Activated B cell treated with CpG ODN at 0.5 μM for 24 hours (primary cell): ENCODE results near the gene TMEM41A. TPM values are rescaled to one million over a fixed set of nuclear protein-coding genes. Genes with fewer than 3 reads are reported as not detected.

ENCODE experiments used
- ATAC-seq: fragments of 200-7000 bp; cut with Tn5 transposase; one replicate; pipeline ENCODE4 v1.10.0; 2021; ENCODE audit warnings: low read depth, mild to moderate bottlenecking, moderate library complexity
- CTCF ChIA-PET: fragments of 350-600 bp; sonication (Branson Sonifier 250); formaldehyde crosslinking; loops from one replicate; lab custom pipeline; 2021; ENCODE audit warnings: antibody characterized with exemption; lab: Charles Lee
- POLR2A ChIA-PET: fragments of 350-600 bp; sonication (Branson Sonifier 250); formaldehyde crosslinking; loops from one replicate; lab custom pipeline; 2021; ENCODE audit warnings: antibody characterized with exemption; lab: Charles Lee
- DNase-seq: peaks from one replicate; pipeline ENCODE4 v3.0.0; 2022
- H3K27ac Mint-ChIP-seq: one replicate; pipeline ENCODE4 v1.8.0; 2020; ENCODE audit warnings: mixed read lengths
- H3K27me3 Mint-ChIP-seq: one replicate; pipeline ENCODE4 v1.8.0; 2021; ENCODE audit warnings: mixed read lengths
- H3K36me3 Mint-ChIP-seq: one replicate; pipeline ENCODE4 v1.8.0; 2021; ENCODE audit warnings: low read depth, mixed read lengths
- H3K4me1 Mint-ChIP-seq: one replicate; pipeline ENCODE4 v1.8.0; 2021; ENCODE audit warnings: mixed read lengths
- H3K4me3 Mint-ChIP-seq: one replicate; pipeline ENCODE4 v1.8.0; 2020; ENCODE audit warnings: mild to moderate bottlenecking, mixed read lengths
- H3K9me3 Mint-ChIP-seq: one replicate; pipeline ENCODE4 v1.8.0; 2020; ENCODE audit warnings: mixed read lengths
- CTCF ChIP-seq: fragments of 200-600 bp; IDR thresholded peaks from one replicate; pipeline ENCODE4 v1.8.0; 2022; ENCODE audit warnings: antibody characterized with exemption, mild to moderate bottlenecking
- intact Hi-C: fragments of 100-400 bp; cut with micrococcal nuclease; formaldehyde crosslinking; loops from one replicate; pipeline ENCODE4 v1.15.1; 2024
- total RNA-seq: library from RNA; stranded (reverse); gene quantifications from 2 replicates; pipeline ENCODE4 v1.2.3, GENCODE V29; 2022

The TMEM41A gene
- total RNA-seq, 1 donor from 2014 or later: 23.3 TPM

DNA sequence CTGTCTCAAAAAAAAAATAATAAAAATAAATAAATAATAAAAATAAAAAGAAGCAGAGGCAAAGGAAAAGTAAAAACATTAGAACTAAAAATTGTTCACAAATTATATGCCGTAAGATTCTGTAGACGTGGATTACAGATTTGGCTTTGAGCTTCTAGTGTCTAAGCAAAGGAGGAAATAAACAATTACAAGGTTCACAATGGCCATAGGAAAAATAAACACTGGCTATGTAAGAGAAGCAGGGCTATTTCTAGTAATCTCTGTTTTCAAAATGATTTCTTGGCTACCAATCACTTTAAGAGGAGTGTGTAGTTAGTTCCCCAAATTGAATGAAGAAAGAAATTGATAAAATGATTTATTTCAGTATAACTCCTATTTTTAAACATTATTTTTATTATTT is 54.5 kb downstream of the TMEM41A start:
- CTCF ChIA-PET: no interaction called here

GRCh38 chr3:185442031-185442430 is 56.8 kb downstream of the TMEM41A start:
- no peak overlapping the region for H3K27ac Mint-ChIP-seq
- intact Hi-C loops: no loop called here
- H3K4me3 Mint-ChIP-seq: no peak overlapping the region
- POLR2A ChIA-PET: no interaction called here
- H3K36me3 Mint-ChIP-seq: no peaks in the 10 kb centered on the region
- no peak for DNase-seq
- H3K9me3 Mint-ChIP-seq: no peaks in the 10 kb centered on the region
- no peak for TF ChIP-seq CTCF
- CTCF ChIA-PET: no interaction called here
- no peak for ATAC-seq
- peaks cover 6% of the 10 kb centered on the region for H3K27me3 Mint-ChIP-seq
- H3K4me1 Mint-ChIP-seq: no peaks in the 10 kb centered on the region

More for the DNA sequence above, 54.5 kb downstream of the TMEM41A start:
- no peaks in the 10 kb centered on the region for H3K4me1 Mint-ChIP-seq
- ATAC-seq (no peak), DNase-seq (no peak)
- no peaks in the 10 kb centered on the region for H3K36me3 Mint-ChIP-seq
- no peak overlapping the region for H3K4me3 Mint-ChIP-seq
- no peak for TF ChIP-seq CTCF
- H3K27ac Mint-ChIP-seq: no peak overlapping the region
- H3K9me3 Mint-ChIP-seq: no peaks in the 10 kb centered on the region
- POLR2A ChIA-PET: no interaction called here
- intact Hi-C loops: no loop called here
- peaks cover 6% of the 10 kb centered on the region for H3K27me3 Mint-ChIP-seq

- ChIA-PET POLR2A (interaction anchor here (0.5 kb wide), 1 partner anchor 352 kb away, joined by 3 read pairs; no protein-coding TSS in a partner anchor), CTCF (interaction anchor here (1.0 kb wide), 1 partner anchor 10 kb away, joined by 3 read pairs; no protein-coding TSS in a partner anchor)
- no peak for DNase-seq
- H3K36me3 Mint-ChIP-seq: no peaks in the 10 kb centered on the region
- TF ChIP-seq CTCF: no peak
- H3K4me1 Mint-ChIP-seq: no peaks in the 10 kb centered on the region
- no peaks in the 10 kb centered on the region for H3K9me3 Mint-ChIP-seq
- no peak overlapping the region for H3K27ac Mint-ChIP-seq
- intact Hi-C loops: no loop called here
- H3K4me3 Mint-ChIP-seq: no peak overlapping the region
- peaks cover 6% of the 10 kb centered on the region for H3K27me3 Mint-ChIP-seq
- no peak for ATAC-seq
These were observed 58.9 kb downstream of the TMEM41A start for GRCh38 chr3:185439745-185440466.

Other genes with a start within 250 kb of the TMEM41A start
- 1.1 and 1.7 TPM in 2 replicates for gene EHHADH, start 245.0 kb downstream of the TMEM41A start, total RNA-seq
- 10.5 and 10.6 TPM in 2 replicates for gene MAP3K13, start 135.9 kb downstream of the TMEM41A start, total RNA-seq
- gene LIPH, start 53.6 kb upstream of the TMEM41A start, total RNA-seq: not detected in 2 replicates
- gene SENP2, start 87.3 kb upstream of the TMEM41A start, total RNA-seq: 42.2 and 47.1 TPM in 2 replicates